ENCODE measurements around the gene HTR2A.

The HTR2A gene

GRCh38 chr13:46803586-46803985, 93.3 kb downstream of the HTR2A start:
- DNase-seq, result peak; percentile 62

GRCh38 chr13:46801858-46802257, 95.0 kb downstream of the HTR2A start:
- DNase-seq, result peak; percentile 29

GRCh38 chr13:46799139-46799538, 97.7 kb downstream of the HTR2A start:
- DNase-seq, result no peak

- no peak for DNase-seq
These were observed 99.2 kb downstream of the HTR2A start for GRCh38 chr13:46797501-46798237.

GRCh38 chr13:46796515-46797474, 100.1 kb downstream of the HTR2A start, which contains the start of gene ESD:
Gene ESD (minus strand): TSS chr13:46797161. CDS start chr13:46791413, 5,748 bp downstream.
- DNase-seq, result peak; percentile 93

GRCh38 chr13:46796129-46796514, 100.7 kb downstream of the HTR2A start:
- DNase-seq, result no peak

- no peak for DNase-seq
These were observed 101.5 kb downstream of the HTR2A start for GRCh38 chr13:46795321-46795720.

GRCh38 chr13:46783504-46783903, 113.3 kb downstream of the HTR2A start:
- no peak for DNase-seq

- no peak for DNase-seq
These were observed 114.2 kb downstream of the HTR2A start for GRCh38 chr13:46782691-46783090.

- DNase-seq, result no peak
These were observed 114.8 kb downstream of the HTR2A start for GRCh38 chr13:46782066-46782465.

Data from HCEC 1CT (cell line).